Natural killer cell treated with Interleukin-12 subunit alpha and Interleukin-12 subunit beta and Interleukin-15 and Interleukin-18, amount 100 ng/mL, for 72 hours (primary cell): ENCODE data around the gene CROCC. TPM values are rescaled to one million over a fixed set of nuclear protein-coding genes. Genes with fewer than 3 reads are reported as not detected.

Source experiments
- ATAC-seq, 2 donors: fragments of 150-1000 bp; cut with Tn5 transposase in 1 of 2; sonication (Bioruptor Pico), chemical (Tn5 transposase) in 1 of 2; 2 replicates each; pipeline ENCODE4 v1.10.0; 2021
- DNase-seq: peaks from one replicate; pipeline ENCODE4 v3.0.0; 2022; ENCODE audit warnings: low spot score
- H3K27ac Mint-ChIP-seq, 2 donors: 1 replicate in 1 of 2; 2 replicates in 1 of 2; pipeline ENCODE4 v1.8.0; 2022; ENCODE audit warnings: mixed read lengths in 2 of 2, mild to moderate bottlenecking in 1 of 2, moderate library complexity in 1 of 2
- H3K27me3 Mint-ChIP-seq, 2 donors: 1 replicate in 1 of 2; 2 replicates in 1 of 2; pipeline ENCODE4 v1.8.0; 2022; ENCODE audit warnings: mixed read lengths in 2 of 2
- H3K36me3 Mint-ChIP-seq: one replicate; pipeline ENCODE4 v1.8.0; 2022; ENCODE audit warnings: mixed read lengths
- H3K4me1 Mint-ChIP-seq, 2 donors: 1 replicate in 1 of 2; 2 replicates in 1 of 2; pipeline ENCODE4 v1.8.0; 2022; ENCODE audit warnings: low read depth in 2 of 2, mixed read lengths in 2 of 2, mild to moderate bottlenecking in 1 of 2
- H3K4me3 Mint-ChIP-seq: one replicate; pipeline ENCODE4 v1.8.0; 2022; ENCODE audit warnings: mixed read lengths
- H3K9me3 Mint-ChIP-seq: 2 replicates; pipeline ENCODE4 v1.8.0; 2022; ENCODE audit warnings: mixed read lengths
- total RNA-seq, 2 donors: library from RNA; stranded (reverse); gene quantifications; one replicate each; pipeline ENCODE4 v1.2.3, GENCODE V29; 2022

CROCC gene
- total RNA-seq, 2 donors from 2014 or later, result 21.0 to 29.3 TPM

- DNase-seq, result peak; percentile 88
- Mint-ChIP-seq H3K27me3 (no peaks in the 10 kb centered on the region), H3K9me3 (no peaks in the 10 kb centered on the region), H3K4me1 (peaks cover 10 to 14% of the 10 kb centered on the region in 2 donors), H3K4me3 (peak within 1 kb of the TSS; percentile 74), H3K27ac (peak within 1 kb of the TSS in 1 of 2 donors; percentile 77), H3K36me3 (no peaks in the 10 kb centered on the region)
- ATAC-seq, result peak; percentile 99
Measured at GRCh38 chr1:17011439-17012307, 89.9 kb downstream of the CROCC start, which contains the start of gene ATP13A2. Gene ATP13A2, minus strand, starts transcription at chr1:17011928. Its CDS starts 190 bp downstream, at chr1:17011738.

GRCh38 chr1:17012775-17013490 lies 91.2 kb downstream of the CROCC start:
- Mint-ChIP-seq H3K4me1 (peaks cover 10 to 14% of the 10 kb centered on the region in 2 donors), H3K4me3 (no peak overlapping the region)
- DNase-seq, result no peak

GRCh38 chr1:17013491-17014320 lies 92.0 kb downstream of the CROCC start:
- no peak for DNase-seq
- H3K9me3 Mint-ChIP-seq, result no peaks in the 10 kb centered on the region
- no peak overlapping the region for H3K4me3 Mint-ChIP-seq
- H3K27ac Mint-ChIP-seq, result no peak overlapping the region
- H3K36me3 Mint-ChIP-seq, result no peaks in the 10 kb centered on the region
- ATAC-seq, result no peak
- peaks cover 10 to 14% of the 10 kb centered on the region in 2 donors for H3K4me1 Mint-ChIP-seq
- no peaks in the 10 kb centered on the region for H3K27me3 Mint-ChIP-seq

More at GRCh38 chr1:17012775-17013490, 91.2 kb downstream of the CROCC start:
- Mint-ChIP-seq H3K9me3 (no peaks in the 10 kb centered on the region), H3K36me3 (no peaks in the 10 kb centered on the region), H3K27me3 (no peaks in the 10 kb centered on the region), H3K27ac (no peak overlapping the region)
- no peak for ATAC-seq

GRCh38 chr1:17014671-17015567 lies 93.2 kb downstream of the CROCC start:
- ATAC-seq (no peak), DNase-seq (no peak)
- Mint-ChIP-seq H3K27me3 (no peaks in the 10 kb centered on the region), H3K27ac (no peak overlapping the region), H3K9me3 (no peaks in the 10 kb centered on the region), H3K4me3 (no peak overlapping the region), H3K4me1 (peaks cover 10 to 16% of the 10 kb centered on the region in 2 donors), H3K36me3 (peaks cover 7% of the 10 kb centered on the region)

- Mint-ChIP-seq H3K9me3 (no peaks in the 10 kb centered on the region), H3K4me1 (peaks cover 4 to 11% of the 10 kb centered on the region in 2 donors), H3K36me3 (peaks cover 7% of the 10 kb centered on the region), H3K27me3 (no peaks in the 10 kb centered on the region), H3K27ac (no peak overlapping the region), H3K4me3 (no peak overlapping the region)
- no peak for DNase-seq
- ATAC-seq, result no peak
Measured at GRCh38 chr1:17016317-17016661, 94.6 kb downstream of the CROCC start.

- Mint-ChIP-seq H3K4me1 (peaks cover 0 to 8% of the 10 kb centered on the region in 2 donors), H3K27me3 (no peaks in the 10 kb centered on the region)
Measured at GRCh38 chr1:17017435-17017834, 95.7 kb downstream of the CROCC start.

GRCh38 chr1:17018849-17019248 lies 97.1 kb downstream of the CROCC start:
- peaks cover 0 to 8% of the 10 kb centered on the region in 2 donors for H3K4me1 Mint-ChIP-seq
- peak overlapping the region; percentile 22 to 66 for H3K27ac Mint-ChIP-seq
- ATAC-seq (no peak), DNase-seq (no peak)
- no peaks in the 10 kb centered on the region for H3K9me3 Mint-ChIP-seq
- H3K36me3 Mint-ChIP-seq, result peaks cover 18% of the 10 kb centered on the region
- no peaks in the 10 kb centered on the region for H3K27me3 Mint-ChIP-seq
- H3K4me3 Mint-ChIP-seq, result no peak overlapping the region

More at GRCh38 chr1:17017435-17017834, 95.7 kb downstream of the CROCC start:
- Mint-ChIP-seq H3K9me3 (no peaks in the 10 kb centered on the region), H3K4me3 (no peak overlapping the region), H3K36me3 (peaks cover 7% of the 10 kb centered on the region), H3K27ac (no peak overlapping the region)
- DNase-seq, result no peak
- no peak for ATAC-seq

GRCh38 chr1:17020502-17020901 lies 98.8 kb downstream of the CROCC start:
- Mint-ChIP-seq H3K27me3 (no peaks in the 10 kb centered on the region), H3K9me3 (no peaks in the 10 kb centered on the region), H3K4me3 (no peak overlapping the region), H3K27ac (no peak overlapping the region), H3K4me1 (peaks cover 0 to 8% of the 10 kb centered on the region in 2 donors), H3K36me3 (peaks cover 26% of the 10 kb centered on the region)
- ATAC-seq (no peak), DNase-seq (no peak)

GRCh38 chr1:17021896-17022295 lies 100.2 kb downstream of the CROCC start:
- DNase-seq (no peak), ATAC-seq (no peak)
- peaks cover 26% of the 10 kb centered on the region for H3K36me3 Mint-ChIP-seq
- no peak overlapping the region for H3K27ac Mint-ChIP-seq
- no peaks in the 10 kb centered on the region for H3K9me3 Mint-ChIP-seq
- H3K4me1 Mint-ChIP-seq, result peaks cover 0 to 8% of the 10 kb centered on the region in 2 donors
- no peak overlapping the region for H3K4me3 Mint-ChIP-seq
- no peaks in the 10 kb centered on the region for H3K27me3 Mint-ChIP-seq

Other genes with a start within 250 kb of the CROCC start
- 1,000 to 10,000 TPM; 1,591 to 3,879 TPM for gene RNU1-4, start 181.4 kb upstream of the CROCC start, total RNA-seq
- 1,000 to 10,000 TPM; 1,591 to 3,879 TPM for gene RNU1-2, start 26.0 kb upstream of the CROCC start, total RNA-seq
- not detected for gene MFAP2, start 58.7 kb downstream of the CROCC start, total RNA-seq
- 10 to 100 TPM; 68.0 to 88.3 TPM for gene ATP13A2, start 90.0 kb downstream of the CROCC start, total RNA-seq
- gene SDHB, start 132.1 kb downstream of the CROCC start, total RNA-seq, result 100 to 1,000 TPM in 1 of 2 donors, 10 to 100 TPM in 1; 92.1 to 106 TPM
- gene PADI2, start 197.5 kb downstream of the CROCC start, total RNA-seq, result not detected